MM.1S (cell line): ENCODE measurements around the gene SLC16A7.

Experiments
- CTCF ChIP-seq: fragments of 300-600 bp; sonication (generic); IDR thresholded peaks from 2 replicates; pipeline ENCODE4 v1.5.1; 2016; ENCODE audit warnings: antibody characterized with exemption, low read length, mixed read lengths
- EZH2 ChIP-seq: fragments of 300-600 bp; sonication (generic); optimal IDR thresholded peaks from 2 replicates; pipeline ENCODE3; 2017; ENCODE audit warnings: low read depth, mild to moderate bottlenecking, antibody characterized with exemption, low read length, mixed read lengths
- EZH2phosphoT487 ChIP-seq: fragments of 300-600 bp; sonication (generic); IDR thresholded peaks from 2 replicates; pipeline ENCODE4 v1.6.1; 2018; ENCODE audit warnings: antibody characterized with exemption, low read length

- TF ChIP-seq CTCF (no peak), EZH2 (no peak), EZH2phosphoT487 (no peak)
Observed at GRCh38 chr12:59723520-59723919, 127.7 kb downstream of the SLC16A7 start.
